K562 (cell line): Measurements from ENCODE around the gene PLXND1. TPM values are rescaled to one million over a fixed set of nuclear protein-coding genes. Genes with fewer than 3 reads are reported as not detected.

Experiments
- ATF3 ChIP-seq, 2 experiments: fragments of 450-650 bp in 1 of 2; sonication (generic) in 1 of 2; formaldehyde crosslinking in 1 of 2; IDR thresholded peaks in 1 of 2; conservative IDR thresholded peaks in 1 of 2; 2 replicates each; pipeline versions ENCODE4 v1.6.1 to v1.8.1; 2016 to 2023; ENCODE audit warnings: mild to moderate bottlenecking in 2 of 2, moderate library complexity in 2 of 2, inconsistent platforms in 1 of 2, missing genetic modification reagents in 1 of 2
- ATF7 ChIP-seq: fragments of 450-650 bp; IDR thresholded peaks from 2 replicates; pipeline ENCODE4 v1.7.1; 2014; ENCODE audit warnings: mild to moderate bottlenecking, moderate library complexity
- HMG20A ChIP-seq: fragments of 450-650 bp; formaldehyde crosslinking; conservative IDR thresholded peaks from 2 replicates; pipeline ENCODE4 v1.4.0; 2020; ENCODE audit warnings: mild to moderate bottlenecking, mixed read lengths
- KDM1A ChIP-seq, 2 experiments: fragments of 450-650 bp; IDR thresholded peaks; 2 replicates each; pipeline ENCODE4 v1.6.1; 2016; ENCODE audit warnings: mild to moderate bottlenecking in 2 of 2
- MGA ChIP-seq: fragments of 450-650 bp; IDR thresholded peaks from 2 replicates; pipeline ENCODE4 v1.6.1; 2016; ENCODE audit warnings: mild to moderate bottlenecking, moderate library complexity
- MTA1 ChIP-seq: fragments of 450-650 bp; IDR thresholded peaks from 2 replicates; pipeline ENCODE4 v1.6.1; 2017; ENCODE audit warnings: borderline replicate concordance
- PHF21A ChIP-seq: fragments of 450-650 bp; IDR thresholded peaks from 2 replicates; pipeline ENCODE4 v1.6.1; 2017; ENCODE audit warnings: low read depth, borderline replicate concordance
- WHSC1 ChIP-seq: IDR thresholded peaks from one replicate; pipeline ENCODE4 v1.6.1; 2012; ENCODE audit warnings: low read length, control low read depth, inconsistent platforms
- polyA plus RNA-seq, 8 experiments: library from polyadenylated mRNA; depleted of rRNA in 4 of 8; stranded (reverse) in 5 of 8; unstranded in 3 of 8; fragments of >200 nt; fragmentation: Nextera tagmentation in 2 of 8; fragmentation: Illumina TruSeq in 1 of 8; extraction: Ambion mirVana in 2 of 8; extraction: Trizol in 1 of 8; gene quantifications; 2 replicates each; pipeline versions ENCODE4 v1.2.1 to v1.2.3, GENCODE V29; 2011 to 2014; ENCODE audit warnings: inconsistent platforms in 1 of 8, missing spikeins in 1 of 8
- total RNA-seq, 7 experiments: library from RNA; depleted of rRNA in 6 of 7; stranded (reverse); fragments of >200 nt in 6 of 7; fragmentation: Illumina TruSeq in 2 of 7; extraction: Trizol in 2 of 7; gene quantifications; 2 replicates each; pipeline versions ENCODE4 v1.2.1 to v1.2.3, GENCODE V29; 2011 to 2021; ENCODE audit warnings: low replicate concordance in 1 of 7

The PLXND1 gene
- total and polyA plus RNA-seq, 9 of the 15 experiments (the other 6 are each of a cell fraction or from before 2014, with no cell fraction given): 0.34 to 28.8 (median 14.0) TPM

- TF ChIP-seq MGA (no peak), PHF21A (no peak), WHSC1 (no peak), ATF3 (IDR thresholded peaks at IDR 0.05) (peak; percentile 71), ATF3 (CRISPR knock-in tag; conservative IDR thresholded peaks at IDR 0.05) (no peak), HMG20A (CRISPR knock-in tag) (no peak), MTA1 (no peak), KDM1A (IDR thresholded peaks at IDR 0.05) (peak in 1 of 2 experiments; percentile 68; a peak in 2 of 4 replicates), ATF7 (peak; percentile 64; the same call in 1 of the 2 replicates)
Observed at GRCh38 chr3:129612534-129613366, 6.3 kb upstream of the PLXND1 start (continued).
